DOHH2 (cell line): Measurements from ENCODE around the gene MVK.

Source experiments
- EZH2phosphoT487 ChIP-seq: fragments of 200-600 bp; sonication (generic); IDR thresholded peaks from 2 replicates; pipeline ENCODE4 v1.6.1; 2017; ENCODE audit warnings: borderline replicate concordance, mild to moderate bottlenecking, antibody characterized with exemption, low read length, moderate library complexity, mixed read lengths
- TF ChIP-seq, protein P1 (sequence below): fragments of 200-600 bp; sonication (generic); IDR thresholded peaks from one replicate; pipeline ENCODE4 v1.5.1; 2014; ENCODE audit warnings: antibody characterized with exemption, mild to moderate bottlenecking, low read depth, low read length; ENCODE audit not compliant: poor library complexity, severe bottlenecking

DNA sequence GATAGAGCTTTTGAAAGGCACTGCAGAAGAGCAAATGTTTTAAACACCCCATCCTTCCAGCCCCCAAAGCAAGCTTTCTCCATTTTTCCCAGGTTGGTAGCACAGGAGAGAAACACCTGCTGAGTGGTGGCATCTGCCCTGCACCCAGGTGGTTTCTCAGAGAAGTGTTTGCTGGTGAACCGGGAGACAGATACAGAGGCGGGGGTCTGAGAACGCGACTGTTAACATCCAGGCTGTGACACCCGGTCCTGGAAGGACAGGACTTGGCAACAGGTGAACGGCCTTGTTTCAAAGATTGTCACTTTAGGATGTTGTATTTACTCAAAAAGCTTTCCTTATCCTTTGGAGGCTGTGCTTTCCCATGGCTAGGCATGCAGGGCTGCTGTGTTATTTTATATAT lies 18.8 kb upstream of the MVK start:
- TF ChIP-seq, protein P1, sequence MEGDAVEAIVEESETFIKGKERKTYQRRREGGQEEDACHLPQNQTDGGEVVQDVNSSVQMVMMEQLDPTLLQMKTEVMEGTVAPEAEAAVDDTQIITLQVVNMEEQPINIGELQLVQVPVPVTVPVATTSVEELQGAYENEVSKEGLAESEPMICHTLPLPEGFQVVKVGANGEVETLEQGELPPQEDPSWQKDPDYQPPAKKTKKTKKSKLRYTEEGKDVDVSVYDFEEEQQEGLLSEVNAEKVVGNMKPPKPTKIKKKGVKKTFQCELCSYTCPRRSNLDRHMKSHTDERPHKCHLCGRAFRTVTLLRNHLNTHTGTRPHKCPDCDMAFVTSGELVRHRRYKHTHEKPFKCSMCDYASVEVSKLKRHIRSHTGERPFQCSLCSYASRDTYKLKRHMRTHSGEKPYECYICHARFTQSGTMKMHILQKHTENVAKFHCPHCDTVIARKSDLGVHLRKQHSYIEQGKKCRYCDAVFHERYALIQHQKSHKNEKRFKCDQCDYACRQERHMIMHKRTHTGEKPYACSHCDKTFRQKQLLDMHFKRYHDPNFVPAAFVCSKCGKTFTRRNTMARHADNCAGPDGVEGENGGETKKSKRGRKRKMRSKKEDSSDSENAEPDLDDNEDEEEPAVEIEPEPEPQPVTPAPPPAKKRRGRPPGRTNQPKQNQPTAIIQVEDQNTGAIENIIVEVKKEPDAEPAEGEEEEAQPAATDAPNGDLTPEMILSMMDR: no peak
- no peak for TF ChIP-seq EZH2phosphoT487
